CD4-positive, alpha-beta T cell treated with Interleukin-4 for 1 hour (primary cell): Measurements from ENCODE around the gene DHX57.

Experiments
- DNase-seq, 2 donors: peaks; one replicate each; pipeline ENCODE4 v3.0.0-alpha.2; 2020 to 2022

DHX57 gene

DNA sequence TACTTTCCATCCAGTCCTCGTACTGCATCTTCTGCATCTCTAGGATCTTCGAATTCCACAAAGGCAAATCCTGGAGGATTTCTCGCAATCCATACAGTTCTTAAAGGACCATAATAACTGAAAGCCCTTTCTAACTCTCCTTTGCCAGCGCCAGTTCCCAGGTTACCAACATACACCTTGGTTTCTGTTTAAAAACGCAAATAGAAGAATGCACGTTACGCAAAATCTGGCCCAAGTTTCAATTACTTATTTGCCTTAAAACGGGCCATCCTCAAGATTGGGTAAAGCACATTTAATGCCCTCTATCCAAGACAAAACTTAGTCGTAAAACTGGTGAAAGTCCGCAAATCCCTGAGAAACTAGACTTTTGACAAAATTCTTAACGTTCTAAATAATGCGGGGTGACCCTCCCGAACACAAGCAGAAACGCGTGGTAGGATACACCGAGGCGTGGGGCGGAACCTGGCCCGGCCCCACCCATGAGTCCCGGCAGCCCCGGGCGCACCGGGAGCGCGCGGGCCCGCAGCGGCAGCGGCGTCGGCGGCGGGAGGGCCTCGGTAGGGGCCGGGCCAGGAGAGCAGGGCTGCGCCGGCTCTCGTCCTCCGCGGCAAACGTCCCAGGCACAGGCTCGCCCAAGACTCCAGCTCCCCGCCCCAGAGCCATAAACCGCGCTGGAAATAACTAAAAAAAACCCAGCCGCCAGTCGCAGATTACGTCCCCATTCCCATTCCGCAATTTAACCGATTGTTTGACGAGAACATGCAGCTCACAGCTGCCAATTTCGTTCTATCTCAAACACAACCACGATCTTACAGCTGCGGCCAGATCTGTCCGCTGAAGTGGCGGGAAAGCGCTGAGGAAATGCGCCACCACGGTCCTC lies 125.5 kb downstream of the DHX57 start:
- peak; percentile 48 to 61 for DNase-seq

DNA sequence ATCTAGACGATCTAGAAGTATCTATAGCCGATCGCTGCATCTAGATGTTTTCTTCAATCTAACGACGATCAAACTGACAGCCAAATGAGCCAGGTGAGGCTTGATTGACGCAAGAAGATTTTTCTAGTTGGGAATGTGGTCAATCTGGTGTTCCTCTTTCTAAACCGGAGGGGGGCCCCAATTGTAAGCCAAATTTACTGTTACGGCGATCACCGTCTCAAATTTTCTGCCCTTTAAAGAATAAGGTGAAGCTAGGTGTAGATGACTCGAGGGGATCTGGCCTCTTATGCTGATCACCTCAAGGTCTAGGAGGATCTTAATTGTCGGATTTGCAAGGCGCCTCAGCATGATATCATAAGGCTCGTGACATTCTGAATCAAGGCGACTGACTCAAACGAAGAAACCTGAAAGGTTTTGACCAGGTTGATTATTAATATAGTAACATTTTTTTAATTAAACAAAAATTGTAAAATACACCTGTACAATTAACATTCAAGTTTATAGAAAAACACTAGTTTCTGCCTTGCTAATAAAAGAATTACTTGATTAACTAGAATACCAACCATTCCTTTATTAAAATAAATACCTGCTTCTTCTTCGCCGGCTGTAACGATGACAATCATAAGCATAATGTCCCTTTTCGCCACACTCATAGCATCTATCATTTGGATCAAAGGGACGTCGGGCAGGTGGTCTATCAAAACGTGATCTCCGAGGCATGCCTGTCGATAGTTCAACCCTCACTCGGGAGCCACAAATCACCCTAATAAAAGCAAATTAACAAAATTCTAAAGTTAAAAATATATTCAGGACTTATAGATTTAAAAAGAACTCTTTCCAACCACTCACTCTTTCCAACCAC lies 126.6 kb downstream of the DHX57 start:
- peak in 1 of 2 donors; percentile 43 for DNase-seq

DNA sequence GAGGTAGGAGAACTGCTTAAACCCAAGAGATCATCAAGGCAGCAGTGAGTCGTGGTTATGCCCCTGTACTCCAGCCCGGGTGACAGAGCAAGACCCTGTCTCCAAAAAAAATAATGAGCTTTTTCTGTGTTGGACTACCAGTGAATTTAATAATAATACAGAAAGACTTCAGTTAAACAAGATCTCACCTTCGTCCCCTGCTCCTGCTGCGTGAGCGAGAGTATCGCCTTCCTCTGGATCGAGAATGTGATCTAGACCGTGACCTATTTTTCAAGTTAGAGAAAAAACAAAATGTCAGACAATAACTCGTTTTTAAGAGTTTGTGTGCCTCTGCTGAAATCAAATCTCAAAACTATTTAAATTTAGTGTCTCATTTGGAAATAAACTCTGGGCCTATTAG lies 127.3 kb downstream of the DHX57 start:
- DNase-seq, result no peak

DNA sequence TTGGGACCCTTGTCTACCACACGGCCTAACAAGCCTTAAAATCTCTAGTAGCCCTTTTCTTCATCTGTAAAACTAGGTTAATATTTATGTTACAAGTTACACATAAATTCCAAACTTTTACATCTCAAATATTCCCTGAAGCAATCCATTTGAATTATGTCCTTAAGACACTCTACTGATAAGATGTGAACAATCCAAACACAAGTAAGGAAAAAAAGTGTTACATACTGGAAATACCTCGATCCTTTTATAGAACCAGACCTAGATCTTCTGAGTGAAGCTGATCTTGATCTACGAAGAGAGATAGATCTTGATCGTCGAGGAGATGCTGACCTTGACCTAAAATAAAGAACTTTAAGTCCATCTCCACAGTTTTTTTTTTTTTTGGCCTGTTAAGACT lies 127.9 kb downstream of the DHX57 start:
- no peak for DNase-seq
